DND-41 (cell line): ENCODE data around the gene OR8S1.

Experiments
- EZH2 ChIP-seq: IDR thresholded peaks from 3 replicates; pipeline ENCODE4 v1.6.1; 2012; ENCODE audit warnings: borderline replicate concordance, low read depth, mild to moderate bottlenecking, moderate library complexity, low read length, inconsistent platforms; ENCODE audit not compliant: severe bottlenecking
- TF ChIP-seq, protein P1 (sequence below): IDR thresholded peaks from 2 replicates; pipeline ENCODE4 v1.5.1; 2012; ENCODE audit warnings: borderline replicate concordance, low read length, moderate library complexity, mild to moderate bottlenecking; ENCODE audit not compliant: poor library complexity, severe bottlenecking; ENCODE audit errors: extremely low read depth

DNA sequence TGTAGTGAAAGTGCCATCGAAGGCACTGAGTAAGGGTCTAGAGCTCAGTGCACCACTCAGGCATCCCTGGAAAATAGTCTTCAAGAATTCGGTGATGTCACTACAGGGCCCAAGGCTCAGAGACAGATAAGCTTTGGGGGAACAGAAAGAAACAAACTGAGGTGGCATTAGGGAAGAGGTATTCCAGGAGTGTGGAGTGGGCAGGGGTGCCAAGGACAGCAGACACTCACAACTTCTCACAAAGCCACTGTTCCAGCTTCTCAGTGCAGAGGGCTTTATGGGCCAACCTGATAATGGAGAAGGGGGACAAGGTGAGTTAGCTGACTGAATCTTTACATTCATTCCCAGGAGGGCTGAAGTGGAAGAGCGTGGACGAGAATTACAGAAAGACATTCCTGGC, 42.3 kb downstream of the OR8S1 start:
- TF ChIP-seq EZH2, result no peak
- TF ChIP-seq, protein P1, sequence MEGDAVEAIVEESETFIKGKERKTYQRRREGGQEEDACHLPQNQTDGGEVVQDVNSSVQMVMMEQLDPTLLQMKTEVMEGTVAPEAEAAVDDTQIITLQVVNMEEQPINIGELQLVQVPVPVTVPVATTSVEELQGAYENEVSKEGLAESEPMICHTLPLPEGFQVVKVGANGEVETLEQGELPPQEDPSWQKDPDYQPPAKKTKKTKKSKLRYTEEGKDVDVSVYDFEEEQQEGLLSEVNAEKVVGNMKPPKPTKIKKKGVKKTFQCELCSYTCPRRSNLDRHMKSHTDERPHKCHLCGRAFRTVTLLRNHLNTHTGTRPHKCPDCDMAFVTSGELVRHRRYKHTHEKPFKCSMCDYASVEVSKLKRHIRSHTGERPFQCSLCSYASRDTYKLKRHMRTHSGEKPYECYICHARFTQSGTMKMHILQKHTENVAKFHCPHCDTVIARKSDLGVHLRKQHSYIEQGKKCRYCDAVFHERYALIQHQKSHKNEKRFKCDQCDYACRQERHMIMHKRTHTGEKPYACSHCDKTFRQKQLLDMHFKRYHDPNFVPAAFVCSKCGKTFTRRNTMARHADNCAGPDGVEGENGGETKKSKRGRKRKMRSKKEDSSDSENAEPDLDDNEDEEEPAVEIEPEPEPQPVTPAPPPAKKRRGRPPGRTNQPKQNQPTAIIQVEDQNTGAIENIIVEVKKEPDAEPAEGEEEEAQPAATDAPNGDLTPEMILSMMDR, result no peak
